Kidney (tissue), 14 donors: Measurements from ENCODE around the gene ACVR2A. TPM values are rescaled to one million over a fixed set of nuclear protein-coding genes. Genes with fewer than 3 reads are reported as not detected.

Source experiments
- DNase-seq, 5 donors: peaks; one replicate each; pipeline ENCODE4 v3.0.0-alpha.2; 2013 to 2020
- FAIRE-seq: peaks from 2 replicates; lab custom pipeline; 2012; peaks lifted over from hg19 to GRCh38; lab: Jason Lieb, UNC
- H3K27ac ChIP-seq, 2 donors: one replicate each; pipeline ENCODE4 v1.7.0; 2013; ENCODE audit warnings: low read depth in 2 of 2, low read length in 2 of 2, inconsistent platforms in 1 of 2
- H3K27me3 ChIP-seq: one replicate; pipeline ENCODE4 v1.7.1; 2013; ENCODE audit warnings: low read length, inconsistent platforms; ENCODE audit not compliant: control insufficient read depth, insufficient read depth
- H3K36me3 ChIP-seq, 3 donors: one replicate each; pipeline versions ENCODE4 v1.7.0 to v1.7.1; 2013; ENCODE audit warnings: low read length in 3 of 3, control low read depth in 1 of 3, inconsistent platforms in 1 of 3; ENCODE audit not compliant: insufficient read depth in 3 of 3, control insufficient read depth in 2 of 3
- H3K4me1 ChIP-seq, 3 donors: one replicate each; pipeline versions ENCODE4 v1.7.0 to v1.7.1; 2013; ENCODE audit warnings: low read length in 3 of 3, inconsistent platforms in 1 of 3, low read depth in 1 of 3; ENCODE audit not compliant: control insufficient read depth in 2 of 3, insufficient read depth in 2 of 3
- H3K4me3 ChIP-seq, 3 donors: one replicate each; pipeline versions ENCODE4 v1.7.0 to v1.8.1; 2013; ENCODE audit warnings: low read length in 3 of 3, control low read depth in 1 of 3, inconsistent platforms in 1 of 3
- H3K9ac ChIP-seq, 3 donors: one replicate each; pipeline versions ENCODE4 v1.7.0 to v1.7.1; 2013; ENCODE audit warnings: low read length in 3 of 3, control low read depth in 1 of 3, inconsistent platforms in 1 of 3
- H3K9me3 ChIP-seq, 3 donors: one replicate each; pipeline versions ENCODE4 v1.7.0 to v1.7.1; 2013; ENCODE audit warnings: low read length in 3 of 3, control low read depth in 1 of 3, inconsistent platforms in 1 of 3; ENCODE audit not compliant: control insufficient read depth in 2 of 3, insufficient read depth in 1 of 3
- CTCF ChIP-seq: IDR thresholded peaks from 3 replicates; pipeline ENCODE4 v1.5.1; 2012; ENCODE audit warnings: mild to moderate bottlenecking, moderate library complexity, borderline replicate concordance; ENCODE audit not compliant: insufficient read depth; ENCODE audit errors: extremely low read depth
- intact Hi-C: fragments of 100-400 bp; cut with DNase I; formaldehyde crosslinking; loops from one replicate; pipeline ENCODE4 v1.11.1; 2022
- polyA plus RNA-seq: library from polyadenylated mRNA; stranded (reverse); fragments of 350-450 nt; fragmentation: Illumina TruSeq; extraction: RNeasy Lipid Tissue Mini Kit (QIAGEN cat#74804); gene quantifications from one replicate; pipeline ENCODE4 v1.2.3, GENCODE V29; 2014; ENCODE audit warnings: low read depth, low replicate concordance; ENCODE audit not compliant: insufficient read depth
- total RNA-seq: library from RNA; stranded (reverse); fragmentation: NEBNext Ultra II Directional; extraction: Animal tissue kit (Norgen Biotek cat#: 25700); gene quantifications from one replicate; pipeline ENCODE4 v1.2.1, GENCODE V29; 2021
- donor health status: control.
- donor health status: control.
- donor health status: control.
- donor health status: control.
- donor health status: control.
- donor health status: DM: yes; HTN: yes; CAD: no.
- donor health status: Normal renal cell carcinoma (clear cell type).

ACVR2A gene
- total and polyA plus RNA-seq, 2 donors from 2014 or later, result 7.6 to 18.4 TPM

- TF ChIP-seq CTCF, result no peak
- FAIRE-seq (no peak), DNase-seq (no peak)
- Histone ChIP-seq H3K4me3 (no peak overlapping the region), H3K9ac (no peak overlapping the region), H3K27ac (no peak overlapping the region), H3K27me3 (no peaks in the 10 kb centered on the region), H3K36me3 (peaks cover 0 to 10% (median 5%) of the 10 kb centered on the region in 3 donors), H3K9me3 (no peaks in the 10 kb centered on the region), H3K4me1 (no peaks in the 10 kb centered on the region)
- intact Hi-C loops, result no loop called here
Measured at GRCh38 chr2:147927053-147927588, 82.3 kb downstream of the ACVR2A start.

DNA sequence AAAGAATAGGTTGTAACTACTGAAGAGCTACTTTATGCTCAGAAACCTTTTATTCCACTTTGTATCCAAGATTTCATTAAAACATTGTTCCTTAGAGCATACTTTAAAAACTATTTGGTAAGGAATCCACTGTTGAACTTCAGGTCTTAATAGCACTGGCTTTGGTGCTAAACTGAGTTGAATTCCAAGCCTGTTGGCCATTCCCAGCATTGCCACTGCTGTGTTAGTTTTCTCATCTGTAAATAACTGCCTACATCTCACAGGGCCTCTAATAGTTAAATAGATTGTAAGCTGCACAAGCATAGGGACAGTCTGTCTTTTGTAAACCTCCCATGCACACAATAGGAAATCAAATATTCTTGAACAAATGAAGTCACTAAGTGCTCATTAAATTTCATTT, 89.1 kb downstream of the ACVR2A start:
- H3K36me3 ChIP-seq, result peaks cover 7 to 27% (median 9%) of the 10 kb centered on the region in 3 donors
- intact Hi-C loops, result no loop called here
- FAIRE-seq, result no peak

GRCh38 chr2:147934881-147935620, 90.2 kb downstream of the ACVR2A start:
- intact Hi-C loops, result no loop called here
- Histone ChIP-seq H3K9ac (no peak overlapping the region), H3K9me3 (no peaks in the 10 kb centered on the region), H3K36me3 (peaks cover 7 to 27% (median 9%) of the 10 kb centered on the region in 3 donors), H3K4me3 (no peak overlapping the region), H3K27me3 (no peaks in the 10 kb centered on the region), H3K4me1 (peaks cover 0 to 9% (median 0%) of the 10 kb centered on the region in 3 donors), H3K27ac (no peak overlapping the region)
- TF ChIP-seq CTCF, result no peak
- FAIRE-seq (peak; percentile 44), DNase-seq (no peak)

More for the DNA sequence above, 89.1 kb downstream of the ACVR2A start:
- no peak for TF ChIP-seq CTCF
- Histone ChIP-seq H3K27me3 (no peaks in the 10 kb centered on the region), H3K27ac (no peak overlapping the region), H3K4me1 (peaks cover 0 to 5% (median 0%) of the 10 kb centered on the region in 3 donors), H3K4me3 (no peak overlapping the region), H3K9ac (no peak overlapping the region), H3K9me3 (no peaks in the 10 kb centered on the region)
- no peak for DNase-seq
